Stomach (tissue), 4 donors: Measurements from ENCODE around the gene DMTF1.

ENCODE experiments used
- POLR2A ChIP-seq, 4 donors: fragments of 450-650 bp; IDR thresholded peaks; one replicate each; pipeline ENCODE4 v1.6.1; 2016; ENCODE audit warnings: antibody characterized with exemption in 4 of 4, control low read depth in 2 of 4, mild to moderate bottlenecking in 1 of 4, moderate library complexity in 1 of 4
- TF ChIP-seq, protein P1 (sequence below), 7 experiments: fragments of 450-650 bp in 4 of 7; fragments of 200-600 bp in 3 of 7; sonication (generic) in 3 of 7; IDR thresholded peaks; one replicate each; pipeline ENCODE4 v1.5.1; 2016 to 2019; ENCODE audit warnings: antibody characterized with exemption in 7 of 7, control low read depth in 2 of 7, mild to moderate bottlenecking in 1 of 7

DNA sequence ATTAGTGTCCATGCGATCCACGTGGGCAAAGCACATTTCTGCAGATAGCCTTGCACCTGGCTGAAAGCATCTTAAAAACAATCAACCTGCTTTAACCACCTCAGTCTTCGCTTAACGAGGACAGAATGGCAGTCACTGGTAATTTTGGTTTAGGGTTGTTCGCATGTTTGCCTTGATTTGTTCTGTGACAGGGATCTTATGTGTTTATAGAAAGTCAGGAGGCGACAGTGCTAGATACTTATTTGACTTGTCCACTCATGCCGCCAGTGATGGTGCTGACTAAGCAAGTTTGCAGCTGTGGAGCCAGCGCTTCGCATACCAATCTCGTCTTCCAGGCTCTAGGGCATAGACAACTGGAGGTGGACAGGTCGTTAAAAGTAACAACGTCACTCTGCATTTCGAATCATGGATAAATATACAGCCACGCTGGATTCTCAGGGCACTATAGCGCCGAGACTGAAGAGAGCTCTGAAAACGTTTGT is 68.5 kb downstream of the DMTF1 start:
- TF ChIP-seq POLR2A (IDR thresholded peaks at IDR 0.05) = no peak
- TF ChIP-seq, protein P1, sequence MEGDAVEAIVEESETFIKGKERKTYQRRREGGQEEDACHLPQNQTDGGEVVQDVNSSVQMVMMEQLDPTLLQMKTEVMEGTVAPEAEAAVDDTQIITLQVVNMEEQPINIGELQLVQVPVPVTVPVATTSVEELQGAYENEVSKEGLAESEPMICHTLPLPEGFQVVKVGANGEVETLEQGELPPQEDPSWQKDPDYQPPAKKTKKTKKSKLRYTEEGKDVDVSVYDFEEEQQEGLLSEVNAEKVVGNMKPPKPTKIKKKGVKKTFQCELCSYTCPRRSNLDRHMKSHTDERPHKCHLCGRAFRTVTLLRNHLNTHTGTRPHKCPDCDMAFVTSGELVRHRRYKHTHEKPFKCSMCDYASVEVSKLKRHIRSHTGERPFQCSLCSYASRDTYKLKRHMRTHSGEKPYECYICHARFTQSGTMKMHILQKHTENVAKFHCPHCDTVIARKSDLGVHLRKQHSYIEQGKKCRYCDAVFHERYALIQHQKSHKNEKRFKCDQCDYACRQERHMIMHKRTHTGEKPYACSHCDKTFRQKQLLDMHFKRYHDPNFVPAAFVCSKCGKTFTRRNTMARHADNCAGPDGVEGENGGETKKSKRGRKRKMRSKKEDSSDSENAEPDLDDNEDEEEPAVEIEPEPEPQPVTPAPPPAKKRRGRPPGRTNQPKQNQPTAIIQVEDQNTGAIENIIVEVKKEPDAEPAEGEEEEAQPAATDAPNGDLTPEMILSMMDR (IDR thresholded peaks at IDR 0.05) = no peak
